GM21526 (cell line): Measurements from ENCODE around the gene MAP1LC3A.
"Not testable (repeated sequence)": the region's sequence is repeated elsewhere in the genome, so short reads cannot be mapped to it uniquely, and the experiment has no call there.

Source experiments
- ATAC-seq: cut with Tn5 transposase; IDR thresholded peaks from one replicate; pipeline ENCODE4 v1.9.1; 2021; ENCODE audit warnings: moderate library complexity; ENCODE audit not compliant: unreplicated experiment, low FRiP score

MAP1LC3A gene

GRCh38 chr20:34558320-34559218 is at the start of gene MAP1LC3A:
Gene MAP1LC3A (plus strand): TSS chr20:34558718. CDS start chr20:34558869, 151 bp downstream.
- no peak for ATAC-seq

- ATAC-seq = no peak
Observed at GRCh38 chr20:34510575-34510974, 47.9 kb upstream of the MAP1LC3A start.

GRCh38 chr20:34511891-34512265 is 46.6 kb upstream of the MAP1LC3A start:
- no peak for ATAC-seq

GRCh38 chr20:34512266-34512954 is 46.1 kb upstream of the MAP1LC3A start:
- ATAC-seq = no peak

GRCh38 chr20:34512955-34513419 is 45.5 kb upstream of the MAP1LC3A start:
- no peak for ATAC-seq

GRCh38 chr20:34514034-34514433 is 44.5 kb upstream of the MAP1LC3A start:
- ATAC-seq = not testable (repeated sequence)

- ATAC-seq = no peak
Observed at GRCh38 chr20:34514897-34515483, 43.5 kb upstream of the MAP1LC3A start.

- peak; percentile 48 for ATAC-seq
Observed at GRCh38 chr20:34515484-34516246, 42.9 kb upstream of the MAP1LC3A start.

- peak; percentile 67 for ATAC-seq
Observed at GRCh38 chr20:34516247-34517113, 42.0 kb upstream of the MAP1LC3A start, which contains the start of gene DYNLRB1. Gene DYNLRB1 (plus strand): TSS chr20:34516422. CDS start chr20:34516459, 37 bp downstream.

GRCh38 chr20:34517114-34517505 is 41.4 kb upstream of the MAP1LC3A start:
- no peak for ATAC-seq

- not testable (repeated sequence) for ATAC-seq
Observed at GRCh38 chr20:34518863-34519262, 39.7 kb upstream of the MAP1LC3A start.

GRCh38 chr20:34519841-34520240 is 38.7 kb upstream of the MAP1LC3A start:
- ATAC-seq = not testable (repeated sequence)

- no peak for ATAC-seq
Observed at GRCh38 chr20:34522969-34523871, 35.3 kb upstream of the MAP1LC3A start.

GRCh38 chr20:34524426-34524825 is 34.1 kb upstream of the MAP1LC3A start:
- ATAC-seq = no peak

- no peak for ATAC-seq
Observed at GRCh38 chr20:34525342-34525708, 33.2 kb upstream of the MAP1LC3A start.

- no peak for ATAC-seq
Observed at GRCh38 chr20:34525709-34526416, 32.7 kb upstream of the MAP1LC3A start.

- no peak for ATAC-seq
Observed at GRCh38 chr20:34526466-34526865, 32.1 kb upstream of the MAP1LC3A start.

GRCh38 chr20:34527016-34527415 is 31.5 kb upstream of the MAP1LC3A start:
- ATAC-seq = no peak
